Fibroblast of skin of right biceps (primary cell): ENCODE measurements around the gene CYS1.
"Not testable (repeated sequence)": the region's sequence is repeated elsewhere in the genome, so short reads cannot be mapped to it uniquely, and the experiment has no call there.

Experiments used
- DNase-seq: peaks from one replicate; pipeline ENCODE4 v3.0.0-alpha.2; 2013

Gene CYS1

DNA sequence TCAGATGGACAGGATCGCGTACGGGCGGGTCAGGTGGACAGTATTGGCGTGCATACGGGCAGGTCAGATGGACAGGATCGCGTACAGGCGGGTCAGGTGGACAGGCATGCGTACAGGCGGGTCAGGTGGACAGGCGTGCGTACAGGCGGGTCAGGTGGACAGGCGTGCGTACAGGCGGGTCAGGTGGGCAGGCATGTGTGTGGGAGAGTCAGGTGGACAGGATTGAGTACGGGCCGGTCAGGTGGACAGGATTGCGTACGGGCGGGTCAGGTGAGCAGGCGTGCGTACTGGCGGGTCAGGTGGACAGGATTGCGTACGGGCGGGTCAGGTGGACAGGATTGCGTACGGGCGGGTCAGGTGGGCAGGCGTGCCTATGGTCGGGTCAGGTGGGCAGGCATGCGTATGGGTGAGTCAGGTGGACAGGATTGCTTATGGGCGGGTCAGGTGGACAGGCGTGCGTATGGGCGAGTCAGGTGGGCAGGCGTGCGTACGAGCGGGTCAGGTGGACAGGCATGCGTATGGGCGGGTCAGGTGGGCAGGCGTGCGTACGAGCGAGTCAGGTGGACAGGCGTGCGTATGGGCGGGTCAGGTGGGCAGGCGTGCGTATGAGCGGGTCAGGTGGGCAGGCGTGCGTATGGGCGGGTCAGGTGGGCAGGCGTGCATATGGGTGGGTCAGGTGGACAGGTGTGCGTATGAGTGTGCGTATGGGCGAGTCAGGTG lies 68.4 kb downstream of the CYS1 start:
- not testable (repeated sequence) for DNase-seq

DNA sequence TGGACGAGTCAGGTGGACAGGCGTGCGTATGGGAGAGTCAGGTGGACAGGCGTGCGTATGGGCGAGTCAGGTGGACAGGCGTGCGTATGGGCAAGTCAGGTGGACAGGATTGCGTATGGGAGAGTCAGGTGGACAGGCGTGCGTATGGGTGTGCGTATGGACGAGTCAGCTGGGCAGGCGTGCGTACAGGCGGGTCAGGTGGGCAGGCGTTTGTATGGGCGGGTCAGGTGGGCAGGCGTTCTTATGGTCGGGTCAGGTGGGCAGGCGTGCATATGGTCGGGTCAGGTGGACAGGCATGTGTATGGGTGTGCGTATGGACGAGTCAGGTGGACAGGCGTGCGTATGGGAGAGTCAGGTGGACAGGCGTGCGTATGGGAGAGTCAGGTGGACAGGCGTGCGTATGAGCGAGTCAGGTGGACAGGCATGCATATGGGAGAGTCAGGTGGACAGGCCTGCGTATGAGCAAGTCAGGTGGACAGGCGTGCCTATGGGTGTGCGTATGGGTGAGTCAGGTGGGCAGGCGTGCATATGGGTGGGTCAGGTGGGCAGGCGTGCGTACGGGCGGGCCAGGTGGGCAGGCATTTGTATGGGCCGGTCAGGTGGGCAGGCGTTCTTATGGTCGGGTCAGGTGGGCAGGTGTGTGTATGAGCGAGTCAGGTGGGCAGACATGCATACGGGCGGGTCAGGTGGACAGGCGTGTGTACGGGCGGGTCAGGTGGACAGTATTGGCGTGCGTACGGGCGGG lies 69.2 kb downstream of the CYS1 start:
- DNase-seq = not testable (repeated sequence)

DNA sequence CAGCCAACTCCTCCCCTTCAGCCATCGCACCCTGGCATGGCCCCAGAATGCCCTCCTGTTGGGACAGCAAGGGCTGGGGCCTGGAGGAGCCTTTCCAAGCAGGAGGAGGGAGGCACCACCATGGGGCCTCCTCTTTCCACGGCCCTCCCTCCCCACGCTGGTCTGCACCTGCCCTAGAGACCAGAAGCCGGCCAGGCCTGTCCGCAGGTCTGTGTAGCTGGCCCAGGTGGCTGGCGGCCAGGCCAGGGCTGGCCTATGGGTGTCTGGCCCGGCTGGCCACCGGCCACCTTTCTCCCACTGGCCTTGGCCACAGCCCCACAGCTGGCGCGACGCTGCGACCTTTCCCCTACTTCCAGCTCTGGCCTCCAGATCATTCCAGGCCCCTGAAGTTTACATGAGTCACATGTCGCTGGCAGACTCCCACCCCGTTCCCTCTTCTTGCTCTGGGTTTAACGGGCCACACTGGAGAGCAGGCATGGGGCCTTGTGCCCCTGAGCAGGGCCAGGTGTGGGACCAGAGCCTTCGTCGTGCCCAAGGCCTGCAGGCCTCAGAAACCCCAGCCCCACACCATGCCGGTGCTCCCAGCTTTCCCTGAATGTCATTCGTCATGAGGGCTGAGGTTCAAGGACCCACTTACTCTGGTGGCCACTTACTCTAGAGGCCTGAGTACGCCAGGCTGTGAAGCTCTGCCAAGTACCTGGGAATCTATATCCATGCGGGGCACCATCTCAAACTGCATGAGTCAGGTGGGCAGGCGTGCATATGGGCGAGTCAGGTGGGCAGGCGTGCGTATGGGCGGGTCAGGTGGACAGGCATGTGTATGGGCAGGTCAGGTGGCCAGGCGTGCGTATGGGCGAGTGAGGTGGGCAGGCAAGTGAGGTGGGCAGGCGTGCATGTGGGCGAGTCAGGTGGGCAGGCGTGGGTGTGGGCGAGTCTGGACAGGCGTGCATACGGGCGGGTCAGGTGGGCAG lies 70.1 kb downstream of the CYS1 start:
- DNase-seq = peak; percentile 13

DNA sequence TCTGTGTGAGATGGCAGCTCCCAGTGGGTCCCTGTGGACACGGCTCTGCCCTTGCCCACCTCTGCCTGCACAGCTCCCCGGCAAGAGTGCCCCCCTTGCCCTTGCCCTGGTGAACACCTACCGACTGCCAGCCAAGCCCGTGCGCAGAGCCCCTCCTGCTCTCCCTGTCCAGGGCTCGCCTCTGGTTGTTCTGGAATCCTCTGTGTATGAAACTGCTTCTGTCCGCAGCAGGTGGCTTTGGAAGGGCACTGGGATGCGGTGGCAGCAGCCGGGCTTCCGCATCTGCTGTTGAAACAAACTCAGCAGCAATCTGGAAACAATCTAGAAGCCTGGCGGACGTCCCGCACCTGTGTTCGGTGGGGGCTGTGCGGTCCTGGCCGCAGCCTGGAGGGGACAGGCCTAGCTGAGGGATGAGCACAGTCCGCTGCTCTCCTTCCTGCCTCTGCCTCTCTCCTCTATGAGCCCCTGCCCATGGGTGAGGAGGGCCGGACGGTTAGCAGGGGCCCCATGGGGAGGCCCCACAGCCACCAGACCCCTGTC lies 70.9 kb downstream of the CYS1 start:
- DNase-seq = no peak

DNA sequence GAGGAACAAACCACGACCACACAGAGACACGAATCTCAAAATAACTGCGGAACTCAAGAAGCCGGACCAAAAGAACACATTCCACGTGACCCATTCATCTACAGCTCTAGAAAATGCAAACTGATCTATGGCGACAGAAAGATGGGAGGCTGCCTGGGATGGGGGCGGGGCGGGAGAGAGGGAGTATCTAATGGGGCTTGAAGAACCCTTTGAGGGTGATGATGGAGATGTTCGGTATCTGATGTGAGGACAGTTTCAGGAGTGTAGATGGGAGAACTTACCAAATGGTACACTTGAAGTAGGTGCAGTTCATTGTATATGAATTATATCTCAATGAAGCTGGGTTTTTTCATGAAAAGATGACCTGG lies 71.4 kb downstream of the CYS1 start:
- DNase-seq = no peak

DNA sequence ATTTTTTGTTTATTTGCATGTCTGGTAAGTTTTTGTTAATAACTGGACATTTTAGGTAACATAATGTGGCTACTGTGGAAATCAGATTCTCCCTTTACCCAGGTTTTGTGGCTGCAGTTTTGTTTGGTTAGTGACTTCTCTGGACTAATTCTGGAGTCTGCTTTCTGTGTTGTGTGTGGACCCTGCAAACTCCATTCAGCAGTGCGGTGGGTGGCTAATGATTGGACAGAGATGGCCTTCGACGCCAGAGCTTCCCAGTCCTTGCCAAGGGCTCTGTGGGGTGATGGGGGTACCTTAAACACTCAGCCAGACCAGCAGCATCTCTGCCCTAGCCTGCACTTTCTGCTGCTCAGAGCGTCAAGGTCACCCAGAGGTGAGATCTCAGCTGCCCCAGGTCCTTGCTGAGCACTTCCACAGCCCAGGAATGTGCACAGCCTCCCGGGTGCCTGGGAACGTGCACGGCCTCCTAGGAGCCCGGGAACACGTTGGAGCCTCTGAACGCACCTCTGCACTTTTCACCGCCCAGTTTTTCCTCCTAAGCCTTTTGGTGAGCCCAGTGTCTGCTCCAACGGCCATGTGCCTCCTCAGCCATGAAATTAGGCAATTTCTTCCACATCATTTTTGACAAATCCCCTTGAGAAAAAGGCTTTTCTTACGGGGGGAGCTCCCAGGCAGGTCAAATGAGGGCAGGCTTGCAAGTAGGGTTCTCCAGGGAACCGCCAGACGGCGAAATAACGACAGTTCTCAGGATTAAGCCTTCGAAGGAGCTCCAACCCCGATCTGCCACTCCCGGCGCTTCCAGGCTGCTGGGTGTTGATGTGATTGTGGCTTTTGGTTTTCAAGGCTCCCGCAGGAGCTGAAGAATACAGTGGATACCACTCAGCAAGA lies 72.0 kb downstream of the CYS1 start:
- DNase-seq = peak; percentile 43

DNA sequence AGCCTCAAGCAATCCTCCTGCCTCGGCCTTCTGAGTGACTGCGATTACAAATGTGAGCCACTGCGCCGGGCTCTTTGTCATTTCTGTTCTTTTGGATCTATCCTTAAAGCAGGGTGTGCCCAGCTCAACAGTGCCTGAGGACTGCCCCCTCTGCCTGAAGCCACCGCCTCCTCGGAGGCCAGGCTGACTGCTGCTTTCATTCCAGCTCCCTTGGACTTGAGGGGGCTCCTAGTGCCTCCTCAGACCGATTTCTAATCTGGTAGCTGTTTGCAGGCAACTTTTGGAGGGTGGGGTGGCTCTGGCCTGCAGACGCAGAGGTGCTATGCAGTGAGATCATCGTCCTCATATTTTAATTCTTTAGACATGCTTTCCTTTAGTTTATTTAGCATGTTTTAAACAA lies 72.8 kb downstream of the CYS1 start:
- DNase-seq = no peak
